Breast epithelium (tissue), 3 donors: ENCODE data around the gene GSG1.

Experiments used
- CTCF ChIP-seq, 3 donors: fragments of 450-650 bp; IDR thresholded peaks; one replicate each; pipeline ENCODE4 v1.5.1; 2016 to 2017; ENCODE audit warnings: antibody characterized with exemption in 3 of 3, mild to moderate bottlenecking in 3 of 3, moderate library complexity in 3 of 3
- POLR2A ChIP-seq: fragments of 450-650 bp; IDR thresholded peaks from one replicate; pipeline ENCODE4 v1.6.1; 2016; ENCODE audit warnings: antibody characterized with exemption, mild to moderate bottlenecking, moderate library complexity
- POLR2AphosphoS5 ChIP-seq, 3 donors: sonication (generic); formaldehyde crosslinking; IDR thresholded peaks; one replicate each; pipeline ENCODE4 v1.6.1; 2017; ENCODE audit warnings: antibody characterized with exemption in 3 of 3

- TF ChIP-seq CTCF (IDR thresholded peaks at IDR 0.05) (no peak), POLR2AphosphoS5 (IDR thresholded peaks at IDR 0.05) (no peak), POLR2A (no peak)
These were observed 23.0 kb upstream of the GSG1 start for GRCh38 chr12:13126494-13126893.
